NCI-H1694 (cell line): Measurements from ENCODE around the gene RASGRF2.
"Not testable (repeated sequence)": the region's sequence is repeated elsewhere in the genome, so short reads cannot be mapped to it uniquely, and the experiment has no call there.

Experiments used
- DNase-seq: peaks from one replicate; lab custom pipeline; 2025; lab: John Stamatoyannopoulos, UW

Gene RASGRF2

DNA sequence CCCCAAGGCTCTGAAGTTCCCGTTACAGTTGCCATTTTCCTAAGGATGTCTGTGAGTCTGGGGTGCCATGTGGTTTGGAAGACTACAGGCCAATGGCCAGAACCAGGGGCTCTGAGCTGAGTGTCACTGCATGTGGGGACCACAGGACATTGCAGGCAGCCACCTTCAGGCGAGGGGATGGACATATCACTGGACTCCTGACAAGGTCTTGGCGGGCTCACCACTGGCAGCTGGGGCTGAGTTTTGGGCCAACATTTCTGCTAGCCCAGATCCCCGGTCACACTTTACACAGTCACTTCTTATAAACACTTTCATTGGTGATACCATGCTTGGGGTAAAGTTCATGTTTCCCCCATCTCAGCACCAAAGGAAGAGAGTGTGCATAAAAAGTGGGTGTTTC is 109.8 kb downstream of the RASGRF2 start:
- DNase-seq = no peak

DNA sequence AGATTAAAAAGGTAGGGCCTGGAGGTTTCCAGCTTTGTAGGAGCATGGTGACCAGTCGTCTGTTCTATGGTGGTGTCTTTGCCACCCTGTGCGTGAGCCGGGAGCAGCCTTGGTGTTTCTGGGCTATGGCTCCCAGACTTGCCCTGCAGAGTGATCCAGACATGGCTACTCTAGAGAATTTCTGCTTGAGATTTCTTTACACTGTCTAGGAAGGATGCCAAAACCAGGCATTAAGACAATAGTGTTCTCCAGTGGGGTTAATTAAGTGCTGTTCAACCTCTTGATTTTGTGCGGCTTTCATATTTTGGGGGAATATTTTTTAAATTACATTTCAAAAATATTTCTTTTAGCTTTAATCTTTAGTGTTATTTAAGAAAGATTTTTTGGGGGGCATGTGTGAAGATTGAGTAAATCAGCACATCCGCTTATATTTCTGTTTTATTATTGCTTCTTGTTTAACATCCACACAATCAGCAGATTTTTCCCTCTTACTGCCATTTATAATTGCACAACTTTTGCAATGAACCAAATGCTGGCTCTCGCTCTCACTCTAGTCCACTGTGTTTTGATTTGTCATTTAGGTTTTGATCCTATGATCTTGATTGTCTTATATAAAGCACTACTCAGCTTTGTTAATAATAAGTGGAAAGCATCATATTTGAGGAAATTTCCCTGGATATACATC is 110.5 kb downstream of the RASGRF2 start:
- DNase-seq = no peak

DNA sequence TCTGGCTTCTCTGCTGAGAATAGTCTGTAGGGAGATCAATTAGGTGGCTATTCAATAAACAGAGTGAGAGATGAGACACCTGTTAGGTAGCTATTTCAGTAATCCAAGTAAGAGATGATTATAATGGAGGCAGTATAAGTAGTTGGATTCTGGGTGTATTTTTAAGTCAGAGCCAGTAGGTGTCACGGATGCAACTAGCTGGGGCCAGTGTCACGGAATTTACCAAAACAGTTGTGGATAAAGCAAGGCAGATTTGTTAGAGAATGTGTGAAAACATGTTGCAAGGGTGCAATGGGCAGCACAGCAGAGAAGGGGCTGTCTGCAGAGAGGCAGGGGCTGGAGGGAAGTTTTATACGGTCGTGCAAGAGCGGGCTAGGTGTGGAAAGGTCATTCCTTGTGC is 114.9 kb downstream of the RASGRF2 start:
- no peak for DNase-seq

DNA sequence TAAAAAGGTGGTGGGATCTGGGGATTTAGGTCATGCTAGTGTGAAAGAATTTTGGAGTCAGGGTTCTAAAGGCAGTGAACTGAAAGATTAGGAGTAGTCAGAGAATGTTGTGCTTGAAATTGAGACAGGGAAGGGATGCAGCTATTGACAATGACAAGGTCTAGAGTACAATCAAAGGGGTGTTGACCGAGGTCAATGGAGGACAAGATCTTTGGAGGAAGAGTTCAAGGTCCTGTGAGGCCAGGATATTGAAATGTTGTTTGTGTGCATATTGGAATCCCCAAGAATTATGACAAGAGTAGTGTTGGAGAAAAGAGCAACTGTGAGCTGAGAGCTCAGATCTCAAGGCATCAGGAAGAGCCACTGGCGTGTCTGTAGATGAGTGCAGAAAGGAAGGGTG is 116.9 kb downstream of the RASGRF2 start:
- no peak for DNase-seq

DNA sequence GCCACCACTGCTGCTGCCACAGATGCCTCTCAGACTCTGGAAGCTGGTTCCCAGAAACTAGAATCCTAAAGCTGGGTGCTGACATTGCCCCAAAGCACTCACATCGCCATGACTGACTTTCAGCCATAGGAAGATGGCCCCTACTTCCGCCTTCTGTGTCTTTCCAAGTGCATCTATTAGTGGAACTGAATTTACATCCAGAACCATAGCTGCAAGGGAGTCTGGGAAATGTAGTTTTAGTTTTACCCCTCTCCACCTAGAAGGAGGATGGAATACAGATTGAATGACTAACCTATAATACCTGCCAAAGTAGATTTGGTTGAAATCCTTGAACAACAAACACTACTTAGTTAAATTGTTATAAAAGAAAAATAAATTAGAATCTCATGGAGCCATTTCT is 118.8 kb downstream of the RASGRF2 start:
- no peak for DNase-seq

DNA sequence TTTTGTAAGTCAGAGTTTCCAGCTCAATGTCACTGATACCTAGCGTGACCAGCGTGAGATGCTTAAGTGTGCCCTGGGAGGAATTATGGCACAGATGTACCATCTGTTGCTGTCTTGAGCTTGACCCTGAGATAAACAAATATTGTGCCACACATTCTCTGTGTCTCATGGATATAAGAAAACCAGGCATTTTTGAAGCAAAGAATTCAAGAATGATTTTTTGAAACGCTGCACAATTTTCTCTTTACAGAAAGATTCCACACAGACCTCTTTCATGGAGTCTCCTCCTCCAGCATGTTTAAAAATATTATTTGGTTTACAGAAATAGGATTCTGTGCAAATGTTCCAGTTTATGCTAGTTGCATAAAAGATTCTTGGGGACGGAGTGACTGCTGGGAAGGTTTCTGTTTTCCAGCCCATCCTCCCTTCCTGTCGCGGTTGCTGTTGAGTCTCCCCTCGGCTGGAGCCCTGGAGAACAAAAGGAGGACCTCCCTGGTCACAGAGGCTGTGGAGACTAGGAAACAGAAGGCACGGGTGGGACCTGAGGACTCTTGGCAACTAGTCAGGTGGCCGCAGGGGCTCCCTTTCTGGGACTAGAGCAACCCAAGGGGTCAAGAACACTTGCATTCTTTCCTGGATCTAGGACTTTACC is 120.8 kb downstream of the RASGRF2 start:
- no peak for DNase-seq

DNA sequence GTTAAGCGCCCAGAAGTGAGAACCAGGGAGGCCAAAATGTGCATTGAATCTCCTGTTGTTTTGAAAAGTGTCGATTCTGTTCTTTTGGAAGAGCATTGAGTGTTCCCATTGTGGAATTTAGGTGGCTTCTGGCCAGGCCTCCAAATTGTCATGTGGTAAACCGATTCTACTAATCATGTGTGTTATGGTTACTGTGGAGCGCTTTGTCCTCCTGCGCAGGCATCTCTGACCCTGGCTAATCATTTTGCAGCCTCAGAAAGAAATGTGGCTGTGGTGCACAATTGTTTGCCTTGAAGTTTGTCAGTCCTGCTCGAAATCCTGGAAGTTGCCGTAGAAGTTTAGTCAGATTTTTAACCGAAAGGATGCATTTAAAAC is 121.3 kb downstream of the RASGRF2 start:
- DNase-seq = no peak

DNA sequence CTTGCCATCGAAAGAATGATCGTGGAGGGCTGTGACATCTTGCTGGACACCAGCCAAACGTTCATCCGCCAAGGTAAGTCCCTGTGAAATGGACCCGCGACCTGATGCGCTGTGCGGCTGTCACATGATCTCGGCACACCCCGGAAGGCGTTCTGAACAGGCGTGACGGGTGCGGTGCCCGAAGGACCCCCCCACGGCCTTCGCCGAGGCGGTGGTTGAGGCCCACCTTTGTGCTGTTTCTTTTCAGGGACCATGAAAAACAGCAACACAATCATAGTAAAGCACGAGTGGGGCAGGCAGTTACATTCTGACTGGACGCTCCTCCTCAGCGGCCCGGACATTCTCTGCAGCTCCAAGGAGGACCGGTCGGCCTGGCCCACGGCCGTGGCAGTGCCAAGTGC is 126.7 kb downstream of the RASGRF2 start:
- no peak for DNase-seq

DNA sequence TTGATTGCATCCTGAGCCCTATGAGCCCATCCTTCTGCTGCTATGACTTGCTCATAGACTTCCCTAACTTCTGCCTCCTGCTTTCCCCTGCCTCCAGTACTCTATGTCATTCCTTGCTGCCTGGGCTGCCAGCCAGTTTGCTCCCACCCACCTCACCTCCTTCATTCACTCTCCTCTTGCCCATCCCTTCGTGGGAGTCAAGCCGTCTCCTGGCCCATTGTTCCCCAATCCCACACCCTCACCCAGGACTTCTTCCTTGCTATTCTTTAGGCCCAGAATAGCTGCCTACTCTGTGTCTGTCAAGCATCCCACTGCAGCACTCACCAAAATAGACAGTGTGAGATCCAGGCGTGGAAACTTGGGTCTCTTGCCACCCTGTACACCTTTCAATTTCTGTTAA is 131.0 kb downstream of the RASGRF2 start:
- DNase-seq = no peak

DNA sequence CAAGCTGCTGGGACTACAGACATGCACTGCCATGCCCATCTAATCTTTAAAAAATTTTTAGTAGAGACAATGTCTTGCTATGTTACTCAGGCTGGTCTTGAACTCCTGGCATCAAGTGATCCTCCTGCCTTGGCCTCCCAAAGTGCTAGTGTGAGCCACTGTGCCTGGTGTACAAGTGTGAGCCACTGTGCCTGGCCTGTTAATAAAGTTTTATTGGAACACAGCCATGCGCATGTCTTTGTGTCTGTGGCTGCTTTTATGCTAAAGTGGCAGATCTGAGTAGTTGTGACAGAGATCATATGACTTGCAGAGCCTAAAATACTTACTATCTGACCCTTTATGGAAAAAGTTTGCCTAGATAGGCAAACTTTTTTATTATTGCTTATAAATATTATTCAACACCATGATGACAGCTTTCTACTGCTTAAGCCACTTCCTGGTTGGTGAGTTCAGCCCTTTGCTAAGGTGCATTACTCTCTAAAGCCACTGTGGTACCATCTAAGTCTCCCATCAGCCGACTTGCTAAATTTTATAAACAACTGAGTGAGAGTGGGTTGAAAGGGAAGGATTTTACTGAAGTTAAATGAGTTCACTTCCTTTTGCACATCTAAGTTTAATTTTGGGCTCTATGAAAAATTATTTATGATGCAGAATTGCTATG is 133.5 kb downstream of the RASGRF2 start:
- DNase-seq = no peak

DNA sequence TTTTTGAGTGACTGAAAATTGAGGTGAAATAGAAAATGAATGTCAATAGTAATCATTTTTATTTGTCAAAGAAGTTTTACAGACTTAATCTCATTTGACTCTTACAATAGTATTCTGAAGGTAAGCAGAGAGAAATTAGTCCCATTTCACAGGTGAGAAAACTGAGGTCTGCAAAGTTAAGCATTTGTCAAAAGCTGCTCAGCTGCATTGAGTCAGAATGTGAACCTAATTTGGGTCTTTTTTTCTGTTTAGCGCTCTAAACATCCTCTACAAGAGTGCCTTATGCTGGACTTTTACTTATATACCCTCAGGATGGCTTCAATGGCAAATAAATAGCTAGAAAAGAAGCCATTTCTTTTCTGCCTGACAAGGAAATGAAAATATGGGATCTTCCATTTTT is 135.7 kb downstream of the RASGRF2 start:
- no peak for DNase-seq

DNA sequence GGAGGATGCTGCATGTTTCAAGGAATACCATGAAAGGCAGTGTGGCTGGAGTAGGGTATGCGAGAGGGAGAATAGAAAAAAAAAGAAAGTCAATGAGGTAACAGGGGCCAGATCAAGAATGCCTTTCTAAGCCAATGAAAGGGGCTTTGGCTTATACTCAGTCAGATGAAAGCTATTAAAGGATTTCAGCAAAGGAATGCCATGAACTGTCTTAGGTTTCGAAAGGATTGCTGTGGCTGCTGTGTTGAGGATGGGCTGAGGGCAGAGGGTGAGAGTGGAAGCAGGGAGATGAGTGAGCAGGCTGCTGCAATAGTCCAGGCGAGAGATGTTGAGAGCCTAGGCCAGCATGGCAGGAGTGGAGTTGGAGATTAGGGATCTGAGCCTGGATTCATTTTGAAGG is 137.6 kb downstream of the RASGRF2 start:
- DNase-seq = no peak

DNA sequence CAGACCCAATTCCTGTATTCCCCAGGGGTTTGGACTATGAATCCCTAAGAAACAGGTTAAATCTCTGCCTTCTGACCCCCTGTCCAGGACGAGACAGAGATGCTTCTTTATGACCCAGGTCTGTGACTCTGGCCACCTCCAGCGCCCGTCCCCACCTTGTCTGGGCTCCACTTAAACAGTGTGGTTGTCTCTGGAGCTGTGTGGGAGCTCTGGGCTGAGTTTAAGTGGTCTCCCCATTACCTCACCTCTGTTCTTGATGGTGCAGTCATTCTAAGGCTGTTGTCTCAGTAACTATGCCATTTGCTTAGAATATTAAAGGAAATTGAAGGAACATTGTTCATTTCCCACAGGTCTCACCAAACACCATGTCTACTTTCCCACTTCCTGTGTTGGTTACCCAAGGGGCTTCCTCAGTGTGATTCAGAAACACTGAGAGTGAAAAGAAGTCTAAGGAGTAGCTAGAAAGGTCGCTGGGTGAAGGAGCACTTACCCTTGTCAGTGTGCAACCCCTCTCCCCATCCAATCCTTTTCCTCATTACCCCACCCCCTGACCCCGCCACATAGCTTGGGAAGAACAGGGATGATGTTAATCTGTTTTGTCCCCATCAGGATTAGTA is 145.2 kb downstream of the RASGRF2 start:
- no peak for DNase-seq

DNA sequence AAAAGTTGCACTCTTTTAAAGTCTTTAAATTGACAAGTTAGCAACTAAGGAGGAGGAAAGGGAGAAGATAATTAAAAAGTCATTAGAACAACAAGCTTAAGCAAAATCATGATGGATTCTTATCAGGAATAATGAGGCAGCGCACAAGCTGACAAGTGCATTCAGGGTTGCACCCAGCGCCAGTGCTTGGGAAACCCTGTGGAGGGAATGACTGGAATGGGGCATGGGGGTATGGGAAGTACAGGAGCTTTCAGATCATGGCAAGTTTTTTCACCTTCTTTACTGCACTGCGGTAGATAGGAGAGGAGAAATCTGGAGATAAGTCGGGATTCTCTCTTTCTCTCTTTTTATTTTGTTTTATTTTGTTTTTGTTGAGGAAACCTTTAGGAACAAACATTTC is 155.1 kb downstream of the RASGRF2 start:
- no peak for DNase-seq

DNA sequence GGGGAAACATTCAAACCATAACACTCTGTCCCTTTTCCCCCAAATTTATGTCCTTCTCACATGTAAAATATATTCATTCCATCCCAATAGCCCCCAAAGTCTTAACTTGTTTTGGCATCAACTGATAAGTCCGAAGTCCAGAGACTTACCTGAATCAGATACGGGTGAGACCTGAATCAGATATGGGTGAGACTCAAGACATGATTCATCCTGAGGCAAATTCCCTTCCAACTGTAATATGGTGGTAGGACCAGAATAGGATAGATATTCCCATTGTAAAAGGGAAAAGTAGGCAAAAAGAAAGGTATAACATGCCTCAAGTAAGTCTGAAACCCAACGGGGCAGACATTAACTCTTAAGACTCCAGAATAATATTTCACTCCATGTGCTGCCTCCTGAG is 157.4 kb downstream of the RASGRF2 start:
- no peak for DNase-seq

DNA sequence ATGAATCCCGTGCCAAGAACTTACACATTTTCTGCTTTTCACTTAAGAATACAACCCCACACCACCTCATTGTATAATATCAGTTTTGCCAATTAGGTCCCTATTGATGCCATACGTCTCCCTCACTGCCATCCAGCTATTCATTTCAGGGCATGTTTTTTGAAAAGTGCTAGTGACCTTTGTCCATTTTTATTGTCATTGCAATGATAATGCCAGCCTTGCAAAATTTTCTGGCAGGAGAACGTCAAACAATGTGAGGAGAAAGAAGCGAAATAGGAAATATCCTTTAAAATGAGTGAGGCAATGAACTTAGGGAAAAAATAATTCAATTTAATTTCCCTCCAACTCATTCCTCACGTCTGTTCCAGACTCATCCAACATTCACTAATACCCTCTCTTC is 161.1 kb downstream of the RASGRF2 start:
- DNase-seq = no peak

DNA sequence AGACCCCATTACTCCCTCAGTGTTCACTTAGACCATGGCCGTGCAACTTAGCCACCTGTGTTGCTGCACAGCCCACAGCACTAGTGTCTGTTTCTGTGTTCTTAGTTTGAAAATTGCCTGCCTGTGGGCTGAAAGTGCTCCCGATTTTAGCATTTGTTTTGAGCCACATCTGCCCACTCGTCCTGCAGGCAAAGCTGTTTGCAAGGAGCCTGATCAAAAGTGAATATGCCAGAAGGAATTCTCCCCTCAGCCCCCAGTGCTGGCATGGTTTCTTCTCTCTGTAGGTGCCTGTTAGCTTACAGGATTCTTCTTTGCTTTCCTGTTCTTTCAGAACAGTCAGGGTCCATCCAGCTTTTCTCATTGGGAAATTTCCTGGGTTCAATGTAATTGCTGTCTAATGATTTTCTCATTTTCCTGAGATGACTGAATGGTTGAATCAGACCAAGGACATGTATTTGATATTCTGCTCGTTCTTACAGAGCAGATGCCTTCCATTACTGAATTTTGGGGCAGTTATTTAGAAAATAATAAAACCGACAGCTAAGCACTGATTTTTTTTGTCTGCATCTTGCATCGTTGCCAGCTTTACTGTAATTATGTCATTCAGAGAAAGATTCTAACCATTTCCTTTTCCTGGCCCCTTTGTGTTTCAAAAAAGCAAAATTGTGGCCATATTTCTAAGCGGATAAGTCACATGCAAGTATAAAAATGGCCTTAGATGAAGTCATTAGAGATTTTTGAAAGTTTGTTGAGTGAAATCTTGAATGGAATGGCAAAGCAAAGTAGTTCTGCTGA is 161.9 kb downstream of the RASGRF2 start:
- DNase-seq = no peak

DNA sequence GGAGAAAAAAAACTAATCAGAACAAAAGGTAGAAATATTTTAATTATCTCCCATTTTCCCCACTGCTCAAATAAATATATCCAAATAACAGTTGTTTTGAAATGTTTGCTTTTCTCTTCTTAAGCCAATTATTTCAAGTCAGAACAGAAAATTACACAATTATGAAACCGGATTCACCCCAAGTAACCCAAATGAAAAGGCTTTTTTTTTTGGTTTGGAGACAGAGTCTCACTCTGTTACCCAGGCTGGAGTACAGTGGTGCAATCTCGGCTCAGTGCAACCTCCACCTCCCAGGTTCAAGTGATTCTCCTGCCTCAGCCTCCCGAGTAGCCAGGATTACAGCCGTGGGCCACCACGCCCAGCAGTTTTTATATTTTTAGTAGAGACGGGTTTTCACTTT is 164.5 kb downstream of the RASGRF2 start:
- not testable (repeated sequence) for DNase-seq

DNA sequence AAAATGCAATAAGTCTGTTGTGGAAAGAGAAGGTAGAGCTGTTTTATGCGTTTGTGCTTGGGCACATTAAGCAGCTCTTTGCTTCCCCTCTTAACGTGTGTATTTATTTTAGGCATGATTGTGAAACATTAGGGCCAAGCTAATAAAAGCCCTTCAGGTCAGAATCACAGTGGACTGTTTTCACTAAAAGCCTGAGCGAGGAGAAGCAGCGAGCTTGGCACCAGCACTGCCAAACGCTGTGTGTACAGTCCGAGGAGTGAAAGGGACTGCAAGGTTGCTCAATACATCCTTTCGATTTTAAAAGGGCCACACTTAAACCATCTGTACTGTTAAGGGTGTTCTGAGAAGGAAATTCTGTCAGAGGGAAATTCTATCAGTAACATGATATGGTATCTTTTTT is 165.8 kb downstream of the RASGRF2 start:
- no peak for DNase-seq

DNA sequence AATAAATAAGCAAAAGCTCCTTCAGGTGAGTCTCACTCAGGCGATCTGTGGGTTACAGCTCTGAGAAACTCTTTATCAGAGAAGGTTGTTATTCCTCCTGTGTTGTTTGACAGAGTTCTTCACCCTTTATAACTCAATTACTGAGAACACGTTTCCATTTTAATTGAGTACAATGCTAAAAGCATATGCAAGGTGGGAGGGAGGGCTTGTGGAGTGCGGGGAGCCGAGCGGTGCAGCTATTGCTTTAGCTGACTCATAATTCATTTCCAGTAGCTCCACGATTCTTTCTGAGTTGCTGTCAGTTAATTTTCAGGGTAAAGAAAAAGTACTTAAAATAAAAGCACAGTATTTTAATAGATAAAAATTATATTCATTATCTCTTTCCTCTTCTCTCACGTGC is 168.3 kb downstream of the RASGRF2 start:
- no peak for DNase-seq

DNA sequence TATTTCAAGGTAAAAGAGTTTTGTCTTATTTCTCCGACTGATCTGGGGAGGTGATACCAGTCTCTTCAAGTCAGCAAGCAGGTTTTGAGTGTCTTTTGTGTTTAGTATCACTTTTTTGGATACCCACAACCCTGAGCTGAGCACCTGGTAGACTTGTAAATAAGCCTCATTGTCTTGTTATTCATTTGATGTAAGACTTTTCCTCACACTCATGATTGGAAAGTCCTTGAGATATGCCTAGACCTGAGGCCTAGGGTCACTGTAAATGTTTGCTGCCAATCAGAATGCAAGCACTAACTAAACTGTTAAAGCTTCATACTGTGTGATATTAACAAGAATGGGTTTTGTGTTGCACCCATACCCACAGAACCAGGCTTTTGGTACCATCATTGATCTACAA is 172.2 kb downstream of the RASGRF2 start:
- DNase-seq = no peak

DNA sequence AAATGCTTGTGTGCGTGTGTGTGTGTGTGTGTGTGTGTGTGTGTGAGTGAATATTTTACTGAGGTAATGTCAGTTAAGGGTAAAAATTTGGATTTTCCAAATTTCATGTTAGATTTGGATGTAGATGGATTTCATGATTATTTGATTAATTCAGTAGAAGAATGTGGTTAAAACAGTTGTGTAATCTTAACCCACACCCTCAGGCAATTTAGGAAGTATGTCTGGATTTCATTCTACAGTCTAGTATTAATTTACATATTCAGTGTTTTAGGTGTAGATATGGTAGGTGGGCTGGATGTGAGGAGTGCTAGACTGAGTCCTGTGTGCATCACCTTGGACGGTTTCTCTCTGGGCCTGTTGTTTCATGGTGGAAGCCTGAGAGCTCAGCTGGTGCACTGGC is 173.9 kb downstream of the RASGRF2 start:
- DNase-seq = no peak
